ENCODE measurements around the gene NEK8.

DNA sequence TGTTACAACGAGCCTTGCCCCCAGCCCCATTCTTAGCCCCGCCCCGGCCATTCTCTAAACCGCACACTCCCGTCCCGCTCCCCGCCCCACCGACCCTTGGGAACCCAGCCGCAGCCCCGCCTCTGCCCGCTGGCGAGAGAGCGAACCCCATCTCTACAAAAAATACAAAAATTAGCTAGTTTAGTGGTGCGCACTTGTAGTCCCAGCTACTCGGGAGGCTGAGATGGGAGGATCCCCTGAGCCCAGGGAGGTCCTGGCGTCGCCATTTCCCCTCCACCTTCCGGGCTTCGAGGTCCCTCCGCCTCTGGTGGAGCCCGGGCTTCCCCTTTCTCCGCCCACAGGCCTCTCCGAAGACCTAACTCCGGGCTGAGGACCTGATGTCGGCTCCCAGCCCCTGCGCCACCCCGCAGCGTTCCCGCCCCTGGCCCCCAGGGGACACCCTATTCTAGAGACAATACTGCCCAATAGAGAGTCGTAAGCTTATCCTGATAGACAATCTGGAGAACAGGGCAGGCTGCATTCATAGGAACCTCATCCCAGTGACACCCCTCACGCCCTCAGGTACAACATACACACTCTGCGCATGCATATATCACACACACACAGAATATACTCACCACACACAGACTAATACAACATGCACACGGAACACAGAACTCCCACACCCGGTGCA lies 16.4 kb upstream of the NEK8 start:
- TF ChIP-seq EZH2 (IDR thresholded peaks at IDR 0.05; ENCODE audit: insufficient read depth, poor library complexity, severe bottlenecking) (no peak), EZH2phosphoT487 (IDR thresholded peaks at IDR 0.05; ENCODE audit: insufficient read depth, low read depth) (no peak)
